Stimulated activated CD8-positive, alpha-beta memory T cell treated with anti-CD3 and anti-CD28 coated beads, Interleukin-12 subunit alpha, Interleukin-12 subunit beta, amount 100 ng/mL, for 4 hours (primary cell): ENCODE measurements around the gene KIF1B.
A peak's percentile ranks its signal among the peaks of the same experiment; 100 is the strongest.
"Not testable (repeated sequence)": the region's sequence is repeated elsewhere in the genome, so short reads cannot be mapped to it uniquely, and the experiment has no call there.

ENCODE experiments used
- DNase-seq: peaks from one replicate; pipeline ENCODE4 v3.0.0-alpha.2; 2020; ENCODE audit warnings: low read depth

The KIF1B gene

GRCh38 chr1:10388387-10388715 is 178.0 kb downstream of the KIF1B start:
- DNase-seq = no peak

DNA sequence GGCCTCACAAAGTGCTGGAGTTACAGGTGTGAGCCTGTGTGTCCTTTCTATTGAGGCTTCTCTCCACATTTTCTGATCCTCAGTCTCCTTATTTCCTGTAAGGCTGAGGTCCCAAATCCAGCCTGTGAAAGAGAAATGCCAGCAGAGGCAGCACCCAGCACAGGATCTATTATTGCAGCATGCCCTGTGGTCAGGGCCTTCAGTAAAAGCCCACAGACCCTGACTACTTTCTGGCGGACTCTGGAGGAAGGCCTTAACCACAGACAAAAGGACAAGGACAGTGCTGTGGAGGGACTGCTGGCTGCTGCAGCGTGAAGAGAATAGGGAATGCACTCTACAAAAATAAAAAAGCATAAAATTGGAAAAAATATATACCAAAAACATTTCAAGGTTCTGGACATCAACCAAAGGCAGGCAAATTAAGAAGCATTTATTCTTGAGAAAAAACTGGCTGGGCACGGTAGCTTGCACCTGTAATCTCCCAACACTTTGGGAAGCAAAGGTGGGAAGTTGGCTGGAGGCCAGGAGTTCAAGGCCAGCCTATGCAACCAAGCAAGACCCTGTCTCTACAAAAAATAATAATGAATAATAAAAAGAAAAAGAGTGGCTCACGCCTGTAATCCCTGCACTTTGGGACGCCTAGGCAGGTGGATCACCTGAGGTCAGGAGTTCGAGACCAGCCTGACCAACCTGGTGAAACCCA is 179.1 kb downstream of the KIF1B start:
- DNase-seq = no peak

GRCh38 chr1:10396870-10397269 is 186.5 kb downstream of the KIF1B start:
- no peak for DNase-seq

DNA sequence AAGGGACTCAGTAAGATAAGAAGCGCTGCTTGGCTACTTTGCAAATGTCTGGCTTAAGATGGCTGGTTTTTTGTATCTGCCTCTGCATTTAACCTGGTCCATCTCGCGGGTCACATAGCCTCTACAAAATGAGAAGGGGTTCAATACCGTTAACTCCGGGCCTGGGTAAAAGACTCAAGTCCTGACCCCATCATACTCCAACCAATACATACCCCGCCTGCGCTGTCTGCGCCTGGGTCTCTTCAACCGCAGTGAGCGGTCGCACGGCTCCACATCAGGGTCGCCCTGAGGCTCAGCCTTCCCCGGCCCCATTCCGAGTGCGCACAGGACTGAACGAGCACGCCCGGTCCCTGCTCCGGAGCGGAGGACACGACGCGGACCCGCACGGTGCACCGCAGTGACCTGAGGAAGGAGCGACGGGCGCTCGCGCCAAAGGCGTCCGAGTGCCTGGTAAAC is 187.9 kb downstream of the KIF1B start:
- no peak for DNase-seq

DNA sequence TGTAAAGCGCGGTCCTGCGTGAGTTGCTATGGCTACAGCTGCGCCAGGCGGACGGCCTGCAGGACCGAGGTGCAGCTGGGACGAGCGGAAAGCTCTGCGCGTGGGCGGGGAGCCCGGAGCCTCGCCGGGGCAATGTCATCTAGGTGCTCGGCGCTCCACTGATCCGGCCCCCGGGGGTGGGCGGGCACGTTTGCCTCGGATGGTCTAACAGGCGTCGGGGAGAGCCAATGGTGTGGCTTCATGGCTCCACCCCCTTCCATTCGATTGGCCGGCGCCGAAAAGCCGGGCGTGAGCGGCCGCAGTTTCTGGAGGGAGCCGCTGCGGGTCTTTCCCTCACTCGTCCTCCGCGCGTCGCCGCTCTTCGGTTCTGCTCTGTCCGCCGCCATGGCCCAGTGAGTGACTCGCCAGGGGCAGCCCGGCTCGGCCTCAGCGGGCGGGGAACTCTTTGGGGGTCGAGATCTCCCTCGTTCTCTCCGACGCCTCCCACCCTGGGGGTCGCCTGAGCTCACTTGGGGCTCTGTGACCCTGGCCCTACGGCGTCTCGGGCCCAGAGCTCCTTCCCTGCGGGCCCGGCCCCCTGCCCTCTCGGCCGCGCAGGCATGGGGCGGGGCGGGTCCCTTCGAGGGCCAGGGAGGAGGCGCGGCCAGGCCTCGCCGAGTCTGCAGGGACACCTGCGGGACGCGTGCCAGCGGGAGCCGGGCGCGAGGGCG is 188.5 kb downstream of the KIF1B start, which contains the start of gene PGD:
TSS of gene PGD (plus strand) at position 331 of the 710 bp plus-strand sequence. CDS start at position 385, 54 bp downstream.
- peak; percentile 95 for DNase-seq

- DNase-seq = no peak
Observed at GRCh38 chr1:10399444-10399941, 189.1 kb downstream of the KIF1B start.

DNA sequence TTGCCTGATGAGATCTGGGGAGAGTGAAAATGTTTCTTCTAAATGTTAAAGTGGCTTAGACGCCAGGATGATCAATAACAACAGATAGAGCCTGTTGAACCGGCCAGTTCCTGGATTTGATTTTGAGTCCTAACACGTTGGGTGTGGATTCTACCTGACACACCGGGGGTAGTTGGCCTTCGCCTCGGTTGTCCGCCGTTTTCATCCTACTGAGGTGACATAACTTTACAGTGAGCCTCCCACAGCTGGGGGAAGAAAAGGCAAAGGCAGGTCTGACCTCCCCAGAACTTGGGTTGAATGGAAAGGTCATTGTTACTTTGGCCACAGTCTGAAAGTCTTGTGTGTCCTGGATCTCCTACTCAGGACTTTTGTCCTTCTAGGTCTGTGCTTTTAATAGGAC is 189.6 kb downstream of the KIF1B start:
- DNase-seq = no peak

- no peak for DNase-seq
Observed at GRCh38 chr1:10401281-10401680, 190.9 kb downstream of the KIF1B start.

DNA sequence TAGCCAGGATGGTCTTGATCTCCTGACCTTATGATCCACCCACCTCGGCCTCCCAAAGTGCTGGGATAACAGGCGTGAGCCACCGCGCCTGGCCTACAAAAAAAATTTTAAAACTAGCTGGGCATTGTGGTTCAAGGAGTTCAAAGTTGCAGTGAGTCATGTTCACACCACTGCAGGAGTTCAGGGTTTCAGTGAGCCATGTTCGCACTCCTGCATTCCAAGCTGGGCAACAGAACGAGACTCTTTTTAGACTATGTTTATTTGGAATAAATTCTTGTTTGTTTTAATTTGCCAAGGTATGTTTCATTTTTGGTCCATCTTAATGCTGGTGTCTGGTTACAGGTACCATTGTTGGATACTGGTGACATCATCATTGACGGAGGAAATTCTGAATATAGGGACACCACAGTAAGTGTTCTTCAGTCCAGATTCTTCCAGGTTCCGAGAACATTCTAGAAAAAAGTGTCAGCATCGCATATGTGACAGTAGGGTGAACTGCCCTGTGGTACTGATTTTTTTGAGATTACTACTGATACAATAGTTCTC is 192.4 kb downstream of the KIF1B start:
- no peak for DNase-seq

DNA sequence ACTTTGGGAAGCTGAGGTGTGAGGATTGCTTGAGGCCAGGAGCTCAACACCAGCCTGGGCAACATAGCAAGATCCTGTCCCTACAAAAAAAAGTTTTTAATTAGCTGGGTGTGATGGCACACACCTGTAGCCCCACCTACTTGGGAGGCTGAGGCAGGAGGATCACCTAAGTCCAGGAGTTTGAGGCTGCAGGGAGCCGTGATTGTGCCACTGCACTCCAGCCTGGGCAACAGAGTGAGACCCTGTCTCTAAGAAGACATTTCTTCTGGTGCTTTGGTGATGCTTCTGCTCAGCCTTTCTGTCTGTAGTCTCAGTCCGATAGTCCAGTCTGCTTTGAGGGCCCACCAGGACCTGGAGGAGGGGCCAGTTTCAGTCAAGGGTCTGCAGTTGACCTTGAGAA is 196.8 kb downstream of the KIF1B start:
- no peak for DNase-seq

DNA sequence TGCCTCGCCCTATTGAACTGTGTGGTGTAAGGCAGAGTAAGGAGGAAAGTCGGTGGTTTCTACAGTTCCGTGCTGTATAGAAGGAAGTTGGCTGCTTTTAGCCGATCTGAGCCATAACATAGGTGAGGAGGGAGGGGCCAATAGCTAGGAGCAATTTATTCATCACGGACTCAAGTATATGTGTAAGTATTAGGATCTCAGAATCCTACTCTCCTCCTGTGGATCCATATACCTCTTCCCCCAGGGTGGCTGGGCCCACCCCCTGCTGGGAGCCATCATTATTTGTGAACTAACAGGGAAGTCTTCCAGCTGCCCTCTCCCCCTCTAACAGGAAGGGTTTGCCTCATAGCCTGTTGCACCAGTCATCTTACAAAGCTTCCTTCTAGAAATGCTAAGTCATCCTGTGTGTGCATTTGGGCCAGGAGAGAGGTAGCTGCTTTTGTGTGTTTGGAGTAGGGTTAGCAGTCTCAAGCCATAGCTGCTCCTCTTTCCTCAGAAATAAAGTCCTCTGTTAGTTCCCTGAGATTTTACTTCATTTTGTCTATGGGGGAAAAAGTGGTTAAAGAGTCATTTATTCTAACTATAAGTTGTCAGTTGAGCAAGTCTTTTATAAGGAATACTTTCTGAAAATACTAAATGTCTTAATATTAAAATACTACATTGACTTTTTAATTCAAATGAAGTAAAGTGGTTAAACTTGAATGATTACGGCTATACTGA is 205.0 kb downstream of the KIF1B start:
- DNase-seq = no peak

- not testable (repeated sequence) for DNase-seq
Observed at GRCh38 chr1:10415967-10416366, 205.6 kb downstream of the KIF1B start.

- DNase-seq = not testable (repeated sequence)
Observed at GRCh38 chr1:10418741-10419140, 208.4 kb downstream of the KIF1B start.

- no peak for DNase-seq
Observed at GRCh38 chr1:10419351-10419750, 209.0 kb downstream of the KIF1B start.

- no peak for DNase-seq
Observed at GRCh38 chr1:10421637-10422036, 211.3 kb downstream of the KIF1B start.

GRCh38 chr1:10424034-10424433 is 213.7 kb downstream of the KIF1B start:
- no peak for DNase-seq

DNA sequence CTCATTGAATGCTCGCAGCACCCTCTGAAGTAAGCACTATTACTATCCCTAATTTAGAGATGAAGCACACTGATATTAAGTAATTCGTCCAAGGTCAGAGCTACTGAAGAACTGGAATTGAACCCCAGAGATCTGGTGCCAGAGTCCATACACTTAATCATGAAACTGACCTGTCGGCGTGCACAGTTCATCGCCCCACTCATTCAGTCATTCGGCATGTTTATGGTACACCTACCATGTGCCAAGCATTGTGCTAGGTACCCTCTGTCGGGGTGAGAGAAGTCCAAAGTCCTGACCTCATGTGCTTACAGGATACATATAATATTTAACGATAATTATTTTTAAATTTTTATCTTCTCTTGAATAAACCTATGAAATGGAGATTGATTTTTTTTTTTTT is 214.3 kb downstream of the KIF1B start:
- no peak for DNase-seq

- DNase-seq = not testable (repeated sequence)
Observed at GRCh38 chr1:10425826-10426534, 215.6 kb downstream of the KIF1B start.

DNA sequence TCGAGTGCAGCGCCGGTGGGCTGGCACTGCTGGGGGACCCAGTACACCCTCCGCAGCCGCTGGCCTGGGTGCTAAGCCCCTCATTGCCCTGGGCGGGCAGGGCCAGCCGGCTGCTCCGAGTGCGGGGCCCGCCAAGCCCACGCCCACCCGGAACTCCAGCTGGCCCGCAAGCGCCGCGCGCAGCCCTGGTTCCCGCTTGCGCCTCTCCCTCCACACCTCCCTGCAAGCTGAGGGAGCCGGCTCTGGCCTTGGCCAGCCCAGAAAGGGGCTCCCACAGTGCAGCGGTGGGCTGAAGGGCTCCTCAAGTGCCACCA is 216.1 kb downstream of the KIF1B start:
- not testable (repeated sequence) for DNase-seq

DNA sequence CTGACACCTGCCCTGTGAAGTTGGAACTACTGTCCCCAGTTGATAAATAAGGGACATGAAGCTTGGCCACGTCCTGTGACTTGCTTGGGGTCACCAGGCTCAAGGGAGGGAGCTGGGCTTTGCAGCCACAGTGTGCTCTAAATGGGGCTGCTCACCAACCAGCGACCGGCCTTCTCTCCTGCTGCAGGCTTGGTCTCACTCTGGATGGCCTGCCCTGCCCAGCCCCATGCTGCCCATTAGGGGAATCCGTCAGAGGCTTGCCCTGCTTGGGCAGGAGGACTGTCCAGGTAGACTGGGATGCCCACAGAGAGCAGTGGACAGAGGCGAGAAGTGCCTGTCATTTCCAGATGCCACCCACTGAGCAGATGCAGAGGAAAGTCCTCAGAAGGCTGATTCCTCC is 218.6 kb downstream of the KIF1B start:
- DNase-seq = no peak

- no peak for DNase-seq
Observed at GRCh38 chr1:10429868-10430215, 219.5 kb downstream of the KIF1B start.
